ENCODE results near the gene CDH23. TPM values are rescaled to one million over a fixed set of nuclear protein-coding genes. Genes with fewer than 3 reads are reported as not detected.

The CDH23 gene
- total RNA-seq, 2 donors from 2014 or later = 3.9 to 4.4 TPM

DNA sequence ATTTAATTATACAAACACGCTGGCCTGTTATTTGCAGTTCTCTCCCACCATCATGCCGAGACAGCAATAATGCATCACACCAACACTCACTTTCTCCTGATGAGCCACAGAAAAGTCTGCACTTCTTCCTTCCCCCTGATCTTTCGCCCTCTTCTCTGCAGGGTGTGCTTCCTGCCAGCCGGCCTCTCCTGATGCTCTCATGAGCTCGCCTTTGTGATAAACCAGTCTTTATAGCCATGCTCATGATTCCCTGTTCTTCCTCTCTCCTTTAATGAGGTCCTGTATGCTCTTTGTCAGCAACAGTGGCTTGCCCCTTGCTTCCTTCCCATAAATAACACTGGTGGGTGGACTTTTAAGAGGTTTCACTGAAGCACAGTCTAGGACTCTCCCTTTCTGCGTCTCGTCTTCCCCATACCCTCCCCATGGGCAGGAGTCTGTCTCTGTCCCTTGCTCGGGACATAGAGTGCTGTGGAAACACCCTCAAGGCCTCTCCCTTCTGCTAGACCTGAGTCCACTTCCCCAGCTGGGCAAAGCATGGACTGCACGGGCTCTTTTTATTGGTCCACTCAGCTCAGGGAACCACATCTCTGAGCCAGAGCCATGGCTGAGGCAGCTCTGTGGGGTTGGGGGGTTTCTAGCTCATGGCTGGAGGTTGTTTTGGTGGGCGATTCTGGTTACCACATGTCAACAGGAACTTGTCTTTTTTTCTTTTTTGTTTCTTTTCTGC lies 189.0 kb downstream of the CDH23 start:
- TF ChIP-seq, protein P1, sequence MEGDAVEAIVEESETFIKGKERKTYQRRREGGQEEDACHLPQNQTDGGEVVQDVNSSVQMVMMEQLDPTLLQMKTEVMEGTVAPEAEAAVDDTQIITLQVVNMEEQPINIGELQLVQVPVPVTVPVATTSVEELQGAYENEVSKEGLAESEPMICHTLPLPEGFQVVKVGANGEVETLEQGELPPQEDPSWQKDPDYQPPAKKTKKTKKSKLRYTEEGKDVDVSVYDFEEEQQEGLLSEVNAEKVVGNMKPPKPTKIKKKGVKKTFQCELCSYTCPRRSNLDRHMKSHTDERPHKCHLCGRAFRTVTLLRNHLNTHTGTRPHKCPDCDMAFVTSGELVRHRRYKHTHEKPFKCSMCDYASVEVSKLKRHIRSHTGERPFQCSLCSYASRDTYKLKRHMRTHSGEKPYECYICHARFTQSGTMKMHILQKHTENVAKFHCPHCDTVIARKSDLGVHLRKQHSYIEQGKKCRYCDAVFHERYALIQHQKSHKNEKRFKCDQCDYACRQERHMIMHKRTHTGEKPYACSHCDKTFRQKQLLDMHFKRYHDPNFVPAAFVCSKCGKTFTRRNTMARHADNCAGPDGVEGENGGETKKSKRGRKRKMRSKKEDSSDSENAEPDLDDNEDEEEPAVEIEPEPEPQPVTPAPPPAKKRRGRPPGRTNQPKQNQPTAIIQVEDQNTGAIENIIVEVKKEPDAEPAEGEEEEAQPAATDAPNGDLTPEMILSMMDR (IDR thresholded peaks at IDR 0.05) = no peak
- no peak overlapping the region for H3K27ac ChIP-seq
- no peak for DNase-seq (ENCODE audit: low spot score)
- H3K4me3 ChIP-seq = no peak overlapping the region
- no peaks in the 10 kb centered on the region for H3K36me3 ChIP-seq
- no peaks in the 10 kb centered on the region for H3K27me3 ChIP-seq
- H3K4me1 ChIP-seq = no peaks in the 10 kb centered on the region
- no peaks in the 10 kb centered on the region for H3K9me3 ChIP-seq

DNA sequence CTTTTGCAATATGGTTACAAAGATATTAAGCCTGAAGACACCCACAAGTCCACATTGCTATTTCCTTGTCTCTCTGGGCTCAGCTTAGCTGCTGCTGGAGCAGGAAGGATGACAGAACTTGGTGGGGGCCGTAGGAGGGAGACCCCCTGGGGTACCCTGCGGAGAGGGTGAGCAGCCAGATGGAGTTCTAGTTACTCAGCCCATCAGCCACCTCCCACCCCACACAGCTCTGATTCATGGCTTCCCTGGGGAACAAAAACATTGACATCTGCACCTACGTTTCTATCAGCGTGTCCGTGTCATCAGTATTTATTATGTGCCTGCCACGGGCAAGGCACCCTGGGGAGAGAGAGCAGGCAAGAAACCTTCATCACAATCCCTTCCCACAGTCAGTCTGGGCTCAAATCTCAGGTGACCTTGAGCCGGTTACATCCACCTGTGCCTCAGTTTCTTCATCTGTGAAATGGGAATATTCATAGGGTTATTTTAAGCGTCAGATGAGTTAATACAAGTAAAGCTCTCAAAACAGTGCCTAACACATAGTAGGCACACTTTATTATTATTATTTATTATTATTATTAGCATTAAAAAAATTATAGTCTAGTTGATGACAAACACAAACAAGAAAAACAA lies 191.3 kb downstream of the CDH23 start:
- TF ChIP-seq, protein P1 (IDR thresholded peaks at IDR 0.05) = no peak
- no peak overlapping the region for H3K27ac ChIP-seq
- H3K9me3 ChIP-seq = no peaks in the 10 kb centered on the region
- H3K36me3 ChIP-seq = no peaks in the 10 kb centered on the region
- DNase-seq (ENCODE audit: low spot score) = no peak
- H3K4me3 ChIP-seq = no peak overlapping the region
- H3K4me1 ChIP-seq = no peaks in the 10 kb centered on the region
- H3K27me3 ChIP-seq = no peaks in the 10 kb centered on the region

DNA sequence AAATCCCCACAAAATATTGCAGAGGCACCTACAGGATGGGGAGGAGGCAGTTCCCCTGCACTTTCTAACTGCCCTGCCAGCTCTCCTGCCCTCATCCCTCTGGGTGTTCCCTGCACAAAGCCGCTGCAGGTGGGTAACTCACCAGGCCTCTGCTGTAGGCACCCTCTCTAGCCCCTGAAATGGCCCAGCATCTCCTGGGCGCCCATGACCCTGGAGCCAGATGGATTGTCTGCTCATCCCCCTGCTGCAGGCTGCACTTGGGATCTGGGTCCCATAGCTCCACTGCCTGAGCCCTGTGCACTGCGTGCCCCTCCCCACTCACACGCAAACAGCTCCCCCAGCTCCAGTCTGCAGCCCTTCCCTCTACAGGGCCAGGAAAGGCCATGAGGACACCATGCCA lies 192.0 kb downstream of the CDH23 start:
- H3K4me3 ChIP-seq = no peak overlapping the region
- no peaks in the 10 kb centered on the region for H3K27me3 ChIP-seq
- DNase-seq (ENCODE audit: low spot score) = no peak
- H3K9me3 ChIP-seq = no peaks in the 10 kb centered on the region
- TF ChIP-seq, protein P1 (IDR thresholded peaks at IDR 0.05) = no peak
- H3K27ac ChIP-seq = no peak overlapping the region
- no peaks in the 10 kb centered on the region for H3K4me1 ChIP-seq
- no peaks in the 10 kb centered on the region for H3K36me3 ChIP-seq

DNA sequence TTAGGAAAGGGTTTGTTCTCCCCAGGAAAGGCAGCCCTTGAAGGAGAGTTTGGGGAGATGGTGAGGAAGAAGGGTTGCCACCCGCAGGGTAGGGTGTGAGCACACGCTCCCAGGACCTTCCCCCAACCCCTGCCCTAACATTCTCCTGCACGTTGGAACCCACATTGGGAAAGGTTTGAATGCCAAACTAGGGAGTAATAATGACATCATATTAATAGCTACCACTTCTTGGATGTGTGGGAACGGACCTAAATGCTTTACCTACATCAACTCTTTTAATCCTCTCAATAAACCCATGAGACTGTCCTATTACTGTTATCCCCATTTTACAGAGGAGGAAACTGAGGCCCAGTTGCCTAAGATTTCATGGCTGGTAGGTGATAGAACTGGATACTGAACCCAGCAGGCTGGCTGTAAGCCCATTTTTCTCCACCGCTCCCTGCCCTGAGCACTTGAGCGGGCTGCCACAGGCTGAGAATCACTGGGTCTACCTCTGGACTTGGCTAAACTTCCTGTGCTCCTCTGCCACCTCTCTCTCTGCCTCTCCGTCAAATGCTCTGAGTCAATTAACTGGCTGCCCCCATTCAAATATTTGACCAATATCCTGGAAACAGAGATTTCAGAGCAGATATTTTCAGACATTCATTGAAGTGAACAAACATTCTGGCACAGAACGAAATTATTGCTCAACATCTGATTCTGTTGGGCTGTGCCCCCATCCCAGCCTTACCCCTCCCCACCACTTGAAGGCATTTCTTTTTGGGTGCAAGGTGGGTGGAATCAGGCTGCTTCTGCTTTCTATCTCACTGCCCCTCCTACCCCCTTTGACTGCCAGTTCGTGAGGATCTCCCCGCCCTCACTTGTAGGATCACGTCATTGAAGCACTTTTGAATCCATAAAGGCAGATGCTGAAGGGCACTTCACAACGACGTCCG lies 193.2 kb downstream of the CDH23 start:
- Histone ChIP-seq H3K27me3 (no peaks in the 10 kb centered on the region), H3K27ac (no peak overlapping the region)
- DNase-seq (ENCODE audit: low spot score) = no peak

DNA sequence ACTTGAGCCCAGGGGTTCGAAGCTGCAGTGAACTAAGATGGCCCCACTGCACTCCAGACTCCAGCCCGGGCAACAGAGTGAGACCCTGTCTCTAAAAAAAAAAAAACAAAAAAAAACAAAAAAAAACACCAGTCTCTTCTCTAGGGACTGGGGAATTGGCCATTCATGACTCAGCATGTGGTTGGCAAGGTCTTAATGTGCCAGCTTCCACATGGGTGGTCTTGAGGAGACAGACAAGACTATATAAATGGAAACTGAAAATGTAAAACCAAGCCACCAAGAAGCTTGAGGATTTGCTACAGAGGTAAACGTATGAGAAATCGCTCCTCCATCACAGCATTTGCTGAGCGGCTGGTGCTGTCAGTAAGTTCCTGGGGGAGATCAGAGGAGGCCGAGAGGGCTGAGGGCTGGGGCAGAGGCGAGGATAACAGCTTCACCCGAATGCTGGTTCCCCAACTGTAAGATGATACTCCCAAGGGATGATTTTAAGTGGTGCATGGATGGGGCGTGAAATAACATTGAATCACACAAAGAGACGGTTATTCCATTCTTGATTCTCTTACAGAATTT lies 194.1 kb downstream of the CDH23 start:
- no peaks in the 10 kb centered on the region for H3K4me1 ChIP-seq
- no peaks in the 10 kb centered on the region for H3K36me3 ChIP-seq
- H3K4me3 ChIP-seq = no peak overlapping the region
- no peak for DNase-seq (ENCODE audit: low spot score)
- H3K27ac ChIP-seq = no peak overlapping the region
- TF ChIP-seq, protein P1 (IDR thresholded peaks at IDR 0.05) = no peak
- H3K9me3 ChIP-seq = no peaks in the 10 kb centered on the region
- H3K27me3 ChIP-seq = no peaks in the 10 kb centered on the region

More for the DNA sequence above, 193.2 kb downstream of the CDH23 start:
- Histone ChIP-seq H3K4me1 (no peaks in the 10 kb centered on the region), H3K9me3 (no peaks in the 10 kb centered on the region), H3K4me3 (no peak overlapping the region), H3K36me3 (no peaks in the 10 kb centered on the region)
- TF ChIP-seq, protein P1 (IDR thresholded peaks at IDR 0.05) = no peak

All from right atrium auricular region (tissue), 2 donors.